ENCODE results near the gene KCNT1.

Gene KCNT1

DNA sequence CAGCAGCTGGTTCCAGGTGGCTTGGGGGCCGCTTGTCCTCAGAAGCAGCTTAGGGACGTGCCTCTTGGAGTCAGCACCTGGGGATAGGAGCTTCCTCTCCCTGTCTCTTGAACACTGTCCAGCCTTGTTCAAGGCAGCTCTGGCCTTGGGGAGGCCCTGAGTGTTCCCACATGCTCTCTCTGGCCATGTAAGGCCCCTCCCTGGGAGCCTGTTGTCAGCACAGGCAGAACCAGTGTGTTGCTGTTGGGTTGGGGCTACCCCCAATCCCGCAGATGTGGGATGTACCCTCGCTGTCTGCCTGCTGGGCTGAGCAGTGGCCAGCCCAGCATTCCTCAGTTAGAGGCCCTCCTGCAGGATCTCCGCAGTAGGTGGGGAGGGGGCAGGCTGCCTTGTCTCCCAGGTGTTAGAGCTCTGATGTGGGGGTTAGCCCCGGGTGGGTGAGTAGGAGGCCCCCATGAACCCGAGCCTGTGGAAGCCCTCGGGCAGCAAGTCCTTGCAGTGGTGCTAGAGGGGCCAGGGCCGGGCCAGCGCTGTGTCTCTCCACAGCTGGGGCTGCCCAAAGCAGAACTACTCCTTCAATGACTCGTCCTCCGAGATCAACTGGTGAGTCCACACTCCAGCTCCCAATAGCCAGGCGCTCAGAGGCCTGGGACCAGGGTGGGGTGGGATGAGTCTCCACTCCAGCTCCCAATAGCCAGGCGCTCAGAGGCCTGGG, 51.6 kb downstream of the KCNT1 start:
- Histone ChIP-seq H3K4me1 (ENCODE audit: insufficient read depth, low read length) (no peaks in the 10 kb centered on the region), H3K36me3 (ENCODE audit: insufficient read depth, low read length) (no peaks in the 10 kb centered on the region), H3K9me3 (ENCODE audit: low read length) (no peaks in the 10 kb centered on the region), H3K27me3 (ENCODE audit: insufficient read depth, low read length) (peaks cover 17% of the 10 kb centered on the region), H2AFZ (ENCODE audit: low read depth, low read length) (no peak overlapping the region), H3K4me3 (ENCODE audit: low read length) (no peak overlapping the region)

DNA sequence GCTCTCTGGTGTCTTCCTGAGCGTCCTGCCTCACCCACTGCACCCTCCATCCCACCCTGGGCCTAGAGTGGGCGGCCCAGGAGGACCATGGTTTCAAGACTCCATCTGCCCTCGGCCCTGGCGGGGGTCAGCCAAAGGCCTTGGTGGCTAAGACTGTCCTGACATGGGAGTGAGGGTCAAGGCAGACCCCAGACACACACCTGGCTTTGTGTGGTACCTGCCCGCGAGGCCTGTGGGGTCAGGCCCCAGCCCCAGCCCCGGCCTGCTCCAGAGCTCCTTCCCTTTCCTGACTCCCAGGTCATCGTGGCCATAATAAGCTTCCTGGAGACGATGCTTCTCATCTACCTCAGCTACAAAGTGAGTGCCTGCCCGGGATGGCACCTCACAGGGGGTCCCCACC, 54.6 kb downstream of the KCNT1 start:
- H3K9me3 ChIP-seq (ENCODE audit: low read length), result no peaks in the 10 kb centered on the region
- H2AFZ ChIP-seq (ENCODE audit: low read depth, low read length), result no peak overlapping the region
- H3K4me3 ChIP-seq (ENCODE audit: low read length), result no peak overlapping the region
- H3K36me3 ChIP-seq (ENCODE audit: insufficient read depth, low read length), result no peaks in the 10 kb centered on the region
- no peaks in the 10 kb centered on the region for H3K4me1 ChIP-seq (ENCODE audit: insufficient read depth, low read length)
- H3K27me3 ChIP-seq (ENCODE audit: insufficient read depth, low read length), result peaks cover 3% of the 10 kb centered on the region

DNA sequence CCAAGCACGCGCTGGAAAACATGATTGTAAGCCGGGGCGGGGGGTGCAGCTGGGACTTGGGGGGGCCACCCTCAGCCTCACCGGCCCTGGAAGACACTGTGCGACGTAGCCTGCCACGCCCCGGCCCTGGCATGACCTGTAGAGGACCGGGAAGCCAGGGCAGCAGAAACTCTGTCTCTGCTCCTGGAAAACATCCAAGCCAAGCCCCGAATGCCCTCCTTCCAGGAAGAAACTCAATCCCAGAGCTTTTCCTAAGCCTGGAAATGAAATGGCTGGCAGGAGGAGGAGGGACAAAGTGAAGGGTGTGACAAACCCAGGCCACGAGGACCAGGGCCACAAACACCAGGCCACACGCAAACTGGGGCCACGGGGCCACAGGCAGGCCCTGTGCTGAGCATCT, 55.4 kb downstream of the KCNT1 start:
- Histone ChIP-seq H3K9me3 (ENCODE audit: low read length) (no peaks in the 10 kb centered on the region), H3K27me3 (ENCODE audit: insufficient read depth, low read length) (peaks cover 3% of the 10 kb centered on the region), H3K36me3 (ENCODE audit: insufficient read depth, low read length) (no peaks in the 10 kb centered on the region), H3K4me3 (ENCODE audit: low read length) (no peak overlapping the region), H3K4me1 (ENCODE audit: insufficient read depth, low read length) (no peaks in the 10 kb centered on the region), H2AFZ (ENCODE audit: low read depth, low read length) (no peak overlapping the region)

DNA sequence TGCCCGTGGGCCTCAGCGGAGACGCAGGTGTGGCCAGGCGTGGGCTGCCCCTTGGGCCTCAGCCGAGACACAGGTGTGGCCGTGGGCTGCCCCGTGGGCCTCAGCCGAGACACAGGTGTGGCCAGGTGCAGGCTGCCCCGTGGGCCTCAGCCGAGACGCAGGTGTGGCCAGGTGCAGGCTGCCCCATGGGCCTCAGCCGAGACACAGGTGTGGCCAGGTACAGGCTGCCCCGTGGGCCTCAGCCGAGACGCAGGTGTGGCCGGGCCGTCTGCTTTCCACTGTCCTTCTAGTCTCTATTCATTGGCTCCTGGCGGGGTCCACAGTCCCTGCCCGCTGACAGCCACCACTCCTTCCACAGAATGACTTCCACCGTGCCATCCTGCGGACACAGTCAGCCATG, 56.1 kb downstream of the KCNT1 start:
- no peak overlapping the region for H2AFZ ChIP-seq (ENCODE audit: low read depth, low read length)
- peaks cover 3% of the 10 kb centered on the region for H3K27me3 ChIP-seq (ENCODE audit: insufficient read depth, low read length)
- H3K4me3 ChIP-seq (ENCODE audit: low read length), result no peak overlapping the region
- H3K9me3 ChIP-seq (ENCODE audit: low read length), result no peaks in the 10 kb centered on the region
- no peaks in the 10 kb centered on the region for H3K4me1 ChIP-seq (ENCODE audit: insufficient read depth, low read length)
- H3K36me3 ChIP-seq (ENCODE audit: insufficient read depth, low read length), result no peaks in the 10 kb centered on the region

DNA sequence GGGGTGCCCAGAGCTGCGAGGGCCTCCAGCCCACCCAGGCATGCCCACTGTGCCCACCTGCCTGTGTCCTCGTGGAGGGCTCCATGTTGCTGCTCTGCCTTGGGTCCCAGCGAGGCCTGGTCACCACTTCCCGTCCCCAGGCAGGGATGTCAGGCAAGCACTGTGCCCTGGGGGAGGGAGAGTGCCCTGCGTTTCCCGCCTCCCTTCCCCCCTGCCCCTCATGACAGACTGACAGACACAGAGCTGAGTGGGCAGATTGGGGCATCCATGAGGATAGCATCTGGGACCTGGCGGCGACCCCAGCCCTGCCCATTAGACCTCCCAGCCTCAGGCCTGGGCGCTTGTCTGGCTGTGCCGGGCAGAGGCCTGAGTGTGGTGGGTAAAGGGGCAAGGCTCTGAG, 56.9 kb downstream of the KCNT1 start:
- H3K4me1 ChIP-seq (ENCODE audit: insufficient read depth, low read length), result no peaks in the 10 kb centered on the region
- peaks cover 3% of the 10 kb centered on the region for H3K27me3 ChIP-seq (ENCODE audit: insufficient read depth, low read length)
- H3K36me3 ChIP-seq (ENCODE audit: insufficient read depth, low read length), result no peaks in the 10 kb centered on the region
- H3K9me3 ChIP-seq (ENCODE audit: low read length), result no peaks in the 10 kb centered on the region
- no peak overlapping the region for H3K4me3 ChIP-seq (ENCODE audit: low read length)
- H2AFZ ChIP-seq (ENCODE audit: low read depth, low read length), result no peak overlapping the region

DNA sequence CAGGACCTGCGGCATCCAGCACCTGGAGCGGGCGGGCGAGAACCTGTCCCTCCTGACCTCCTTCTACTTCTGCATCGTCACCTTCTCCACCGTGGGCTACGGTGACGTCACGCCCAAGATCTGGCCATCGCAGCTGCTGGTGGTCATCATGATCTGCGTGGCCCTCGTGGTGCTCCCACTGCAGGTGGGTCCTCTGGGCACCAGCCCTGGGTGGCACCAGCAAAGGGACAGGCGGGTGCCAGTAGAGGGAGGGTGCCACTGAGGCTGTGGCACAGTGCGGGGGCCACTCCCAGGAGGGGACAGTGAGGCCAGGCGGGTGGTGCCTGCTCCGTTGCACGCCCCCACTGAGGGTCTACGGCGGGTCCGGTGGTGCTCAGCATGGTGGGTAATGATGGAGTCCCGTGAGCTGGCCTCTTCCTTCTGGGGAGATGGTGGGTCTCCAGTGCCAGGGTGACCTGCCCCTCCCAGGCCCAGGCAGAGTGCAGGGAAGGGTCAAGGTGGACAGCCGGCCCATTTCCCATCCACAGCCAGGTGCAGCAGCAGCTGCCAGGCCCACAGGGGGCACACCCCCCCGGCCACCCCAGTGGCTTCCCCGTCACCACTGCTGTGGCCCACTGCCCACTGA, 57.8 kb downstream of the KCNT1 start:
- Histone ChIP-seq H3K36me3 (ENCODE audit: insufficient read depth, low read length) (no peaks in the 10 kb centered on the region), H2AFZ (ENCODE audit: low read depth, low read length) (no peak overlapping the region), H3K4me1 (ENCODE audit: insufficient read depth, low read length) (no peaks in the 10 kb centered on the region), H3K27me3 (ENCODE audit: insufficient read depth, low read length) (peaks cover 3% of the 10 kb centered on the region), H3K4me3 (ENCODE audit: low read length) (no peak overlapping the region), H3K9me3 (ENCODE audit: low read length) (no peaks in the 10 kb centered on the region)

DNA sequence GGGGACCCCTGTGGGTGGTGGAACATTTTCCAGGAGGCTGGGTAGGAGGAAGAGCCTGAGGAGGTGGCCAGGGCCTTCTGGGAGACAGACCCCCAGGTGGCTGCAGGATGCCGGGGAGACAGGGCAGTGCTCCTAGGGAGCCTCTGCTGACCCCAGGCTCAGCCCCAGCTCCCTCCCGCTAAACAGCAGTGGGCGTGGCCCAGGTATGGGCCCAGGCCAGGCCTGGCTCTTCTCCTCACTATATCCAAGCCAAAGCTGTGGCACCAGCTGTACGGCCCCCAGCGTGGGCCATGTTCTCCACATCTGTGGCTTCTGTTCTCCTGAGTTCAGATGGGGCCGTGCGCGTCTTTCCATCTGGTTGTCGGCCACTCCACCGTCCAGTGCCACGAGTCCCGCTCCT, 58.5 kb downstream of the KCNT1 start:
- no peaks in the 10 kb centered on the region for H3K4me1 ChIP-seq (ENCODE audit: insufficient read depth, low read length)
- no peak overlapping the region for H2AFZ ChIP-seq (ENCODE audit: low read depth, low read length)
- H3K27me3 ChIP-seq (ENCODE audit: insufficient read depth, low read length), result peaks cover under 1% of the 10 kb centered on the region
- H3K36me3 ChIP-seq (ENCODE audit: insufficient read depth, low read length), result no peaks in the 10 kb centered on the region
- no peaks in the 10 kb centered on the region for H3K9me3 ChIP-seq (ENCODE audit: low read length)
- H3K4me3 ChIP-seq (ENCODE audit: low read length), result no peak overlapping the region

DNA sequence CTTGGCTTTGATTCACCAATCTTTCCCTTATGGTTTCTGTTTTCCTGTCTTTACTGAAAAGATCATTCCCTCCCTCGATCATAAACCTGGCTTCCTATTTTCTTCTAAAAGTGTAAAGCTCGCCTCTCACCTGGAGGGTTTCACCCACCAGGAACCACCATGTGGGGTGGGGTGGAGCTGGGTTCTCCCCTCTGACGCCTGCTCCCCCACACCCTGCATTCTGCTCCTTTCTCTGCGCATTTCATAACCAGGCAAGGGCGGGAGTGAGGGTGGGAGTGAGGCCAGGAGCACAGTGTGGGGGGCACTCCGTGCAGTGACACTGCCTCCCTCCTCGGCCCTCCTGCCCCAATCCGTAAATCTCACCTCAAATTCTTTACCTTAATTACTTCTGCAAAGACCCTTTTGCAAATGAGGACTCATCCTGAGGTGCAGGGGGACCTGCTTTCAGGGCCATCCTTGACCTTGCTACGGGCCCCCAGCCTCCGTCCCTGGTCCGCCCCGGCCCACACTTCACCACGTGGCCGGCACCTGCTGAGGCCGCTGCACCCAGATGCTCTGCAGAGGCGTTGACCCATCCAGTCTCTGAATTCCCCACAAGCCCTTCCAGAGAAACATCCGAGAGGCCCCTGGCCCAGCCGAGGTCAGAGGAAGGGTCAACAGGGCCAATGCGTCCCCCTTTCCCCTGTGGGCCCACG, 59.3 kb downstream of the KCNT1 start:
- peaks cover 4% of the 10 kb centered on the region for H3K9me3 ChIP-seq (ENCODE audit: low read length)
- no peak overlapping the region for H3K4me3 ChIP-seq (ENCODE audit: low read length)
- no peaks in the 10 kb centered on the region for H3K4me1 ChIP-seq (ENCODE audit: insufficient read depth, low read length)

DNA sequence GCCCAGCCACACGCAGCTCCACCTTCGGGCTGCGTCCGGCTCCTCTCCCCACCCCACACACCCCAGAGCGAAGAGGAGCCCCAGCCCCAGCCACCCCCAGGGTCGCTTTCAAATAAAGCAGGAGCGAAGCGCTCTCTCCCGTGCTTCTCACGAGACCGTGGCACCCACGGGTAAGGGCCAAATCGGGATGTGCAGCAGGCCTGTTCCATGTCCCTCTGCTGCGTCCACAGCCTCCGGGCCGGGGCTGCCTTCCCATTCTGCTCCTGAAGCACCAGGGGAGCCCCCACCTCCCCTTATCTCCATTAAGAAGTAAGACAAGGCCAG, 59.8 kb downstream of the KCNT1 start:
- H3K4me1 ChIP-seq (ENCODE audit: insufficient read depth, low read length), result no peaks in the 10 kb centered on the region
- no peaks in the 10 kb centered on the region for H3K36me3 ChIP-seq (ENCODE audit: insufficient read depth, low read length)
- H3K9me3 ChIP-seq (ENCODE audit: low read length), result peaks cover 4% of the 10 kb centered on the region
- no peak overlapping the region for H2AFZ ChIP-seq (ENCODE audit: low read depth, low read length)
- no peak overlapping the region for H3K4me3 ChIP-seq (ENCODE audit: low read length)
- no peaks in the 10 kb centered on the region for H3K27me3 ChIP-seq (ENCODE audit: insufficient read depth, low read length)

More for the DNA sequence above, 59.3 kb downstream of the KCNT1 start:
- H3K27me3 ChIP-seq (ENCODE audit: insufficient read depth, low read length), result no peaks in the 10 kb centered on the region
- H2AFZ ChIP-seq (ENCODE audit: low read depth, low read length), result no peak overlapping the region
- H3K36me3 ChIP-seq (ENCODE audit: insufficient read depth, low read length), result no peaks in the 10 kb centered on the region

DNA sequence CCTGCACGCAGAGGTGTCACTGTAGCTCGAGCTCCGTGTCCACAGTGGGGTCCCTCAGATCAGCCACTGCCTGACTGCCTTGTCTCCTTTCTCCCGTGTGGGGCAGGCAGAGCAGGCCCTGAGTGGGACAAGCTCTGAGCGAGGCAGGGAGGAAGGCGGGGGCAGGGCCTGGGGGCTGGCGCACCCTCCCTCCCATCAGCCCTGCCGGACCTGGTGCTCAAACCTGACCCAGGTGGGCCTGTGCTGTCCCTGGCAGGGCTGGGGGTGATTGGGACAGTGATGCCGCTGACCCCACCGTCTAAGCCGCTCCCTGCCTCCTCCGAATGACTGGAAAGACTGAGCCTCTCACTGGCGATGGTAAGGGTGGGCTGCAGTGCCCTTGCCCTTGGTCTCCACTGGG, 60.9 kb downstream of the KCNT1 start:
- Histone ChIP-seq H3K27me3 (ENCODE audit: insufficient read depth, low read length) (no peaks in the 10 kb centered on the region), H3K9me3 (ENCODE audit: low read length) (peaks cover 4% of the 10 kb centered on the region), H3K4me1 (ENCODE audit: insufficient read depth, low read length) (no peaks in the 10 kb centered on the region), H3K36me3 (ENCODE audit: insufficient read depth, low read length) (no peaks in the 10 kb centered on the region), H3K4me3 (ENCODE audit: low read length) (no peak overlapping the region), H2AFZ (ENCODE audit: low read depth, low read length) (no peak overlapping the region)

DNA sequence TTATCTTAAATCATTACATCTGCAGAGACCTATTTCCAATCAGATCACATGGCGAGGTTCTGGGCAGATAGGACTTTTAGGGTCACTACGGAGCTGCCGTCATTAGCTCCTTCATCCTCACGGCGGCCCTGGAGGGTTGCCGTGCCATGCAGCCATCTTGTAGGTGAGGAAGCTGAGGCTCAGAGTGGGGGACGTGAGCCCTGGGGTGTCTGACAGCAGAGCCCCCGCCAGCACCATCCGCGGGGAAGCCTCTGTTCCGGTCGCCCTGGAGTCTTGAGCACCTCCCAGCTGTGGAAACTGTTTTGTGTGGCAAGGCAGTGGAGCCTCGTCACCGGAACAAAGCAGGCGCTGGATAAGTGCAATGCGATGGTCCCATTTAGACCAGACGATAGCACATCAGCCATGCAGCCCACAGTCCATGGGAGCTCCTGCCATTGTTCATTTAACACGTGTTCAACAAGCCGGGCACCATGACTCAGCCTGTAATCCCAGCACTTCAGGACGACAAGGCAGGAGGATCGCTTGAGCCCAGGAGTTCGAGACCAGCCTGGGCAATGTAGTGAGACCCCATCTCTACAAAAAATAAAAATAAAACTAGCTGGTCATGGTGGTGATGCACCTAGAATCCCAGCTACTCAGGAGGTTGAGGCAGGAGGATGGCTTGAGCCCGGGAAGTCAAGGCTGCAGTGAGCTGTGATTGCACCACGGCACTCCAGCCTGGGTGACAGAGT, 61.9 kb downstream of the KCNT1 start:
- no peak overlapping the region for H3K4me3 ChIP-seq (ENCODE audit: low read length)
- H3K27me3 ChIP-seq (ENCODE audit: insufficient read depth, low read length), result no peaks in the 10 kb centered on the region
- H3K4me1 ChIP-seq (ENCODE audit: insufficient read depth, low read length), result no peaks in the 10 kb centered on the region
- no peak overlapping the region for H2AFZ ChIP-seq (ENCODE audit: low read depth, low read length)
- H3K36me3 ChIP-seq (ENCODE audit: insufficient read depth, low read length), result no peaks in the 10 kb centered on the region
- H3K9me3 ChIP-seq (ENCODE audit: low read length), result peaks cover 6% of the 10 kb centered on the region

DNA sequence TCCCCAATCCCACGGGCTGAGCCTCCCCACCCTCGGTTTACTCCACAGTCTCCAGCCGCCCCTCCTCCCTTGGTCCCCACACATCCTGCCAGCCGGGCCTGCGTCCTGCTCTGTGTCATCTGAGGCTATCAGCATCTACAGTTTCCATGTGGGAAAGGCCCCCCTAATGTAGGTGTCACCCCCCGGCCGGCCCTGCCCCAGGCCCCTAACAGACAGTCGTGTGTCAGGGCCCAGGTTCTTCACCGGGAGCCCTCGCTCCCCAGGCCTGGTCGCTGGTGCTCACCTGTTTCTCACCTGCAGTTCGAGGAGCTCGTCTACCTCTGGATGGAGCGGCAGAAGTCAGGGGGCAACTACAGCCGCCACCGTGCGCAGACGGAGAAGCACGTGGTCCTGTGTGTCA, 62.7 kb downstream of the KCNT1 start:
- Histone ChIP-seq H3K36me3 (ENCODE audit: insufficient read depth, low read length) (no peaks in the 10 kb centered on the region), H3K4me1 (ENCODE audit: insufficient read depth, low read length) (no peaks in the 10 kb centered on the region)

DNA sequence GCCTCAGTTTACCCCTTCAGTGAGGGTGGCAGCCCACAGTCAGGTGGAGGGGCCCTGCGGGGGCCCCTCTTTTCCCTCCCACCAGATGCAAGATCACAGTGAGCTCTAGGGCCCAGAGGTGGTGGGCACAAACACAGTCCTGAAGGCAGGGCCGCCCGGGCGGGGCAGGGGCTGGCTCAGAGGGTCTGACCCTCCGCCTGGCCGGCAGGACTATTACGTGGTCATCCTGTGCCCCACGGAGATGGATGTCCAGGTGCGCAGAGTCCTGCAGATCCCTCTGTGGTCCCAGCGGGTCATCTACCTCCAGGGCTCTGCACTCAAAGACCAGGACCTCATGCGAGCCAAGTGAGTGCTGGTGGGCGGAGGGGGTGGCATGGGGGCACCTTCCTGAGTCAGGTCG, 63.4 kb downstream of the KCNT1 start:
- Histone ChIP-seq H3K4me1 (ENCODE audit: insufficient read depth, low read length) (no peaks in the 10 kb centered on the region), H2AFZ (ENCODE audit: low read depth, low read length) (no peak overlapping the region), H3K4me3 (ENCODE audit: low read length) (no peak overlapping the region), H3K9me3 (ENCODE audit: low read length) (peaks cover 7% of the 10 kb centered on the region), H3K36me3 (ENCODE audit: insufficient read depth, low read length) (no peaks in the 10 kb centered on the region), H3K27me3 (ENCODE audit: insufficient read depth, low read length) (no peaks in the 10 kb centered on the region)

More for the DNA sequence above, 62.7 kb downstream of the KCNT1 start:
- Histone ChIP-seq H3K4me3 (ENCODE audit: low read length) (no peak overlapping the region), H2AFZ (ENCODE audit: low read depth, low read length) (no peak overlapping the region), H3K9me3 (ENCODE audit: low read length) (peaks cover 7% of the 10 kb centered on the region), H3K27me3 (ENCODE audit: insufficient read depth, low read length) (no peaks in the 10 kb centered on the region)

All from neuron (in vitro differentiated cells).